Measurements from ENCODE around the gene STRIP2.
"Not testable (repeated sequence)": the region's sequence is repeated elsewhere in the genome, so short reads cannot be mapped to it uniquely, and the experiment has no call there.

The STRIP2 gene

DNA sequence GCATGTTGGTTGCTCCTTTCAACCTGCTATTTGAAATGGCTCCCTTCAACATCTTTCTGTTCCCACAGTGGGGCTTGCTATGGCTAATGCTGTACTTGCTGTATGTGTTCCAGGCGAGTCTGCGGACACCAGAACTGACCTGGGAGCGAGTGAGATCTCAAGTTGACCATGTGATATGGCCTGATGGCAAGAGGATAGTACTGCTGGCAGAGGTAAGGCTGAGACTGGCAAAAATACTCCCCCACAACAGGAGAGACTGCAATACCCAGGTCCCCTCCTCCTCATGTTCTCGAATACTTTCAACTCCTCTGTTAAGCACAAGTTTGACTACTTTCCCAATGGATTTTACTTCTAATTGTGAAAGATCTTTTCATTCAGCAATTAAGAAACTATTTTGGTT lies 11.5 kb upstream of the STRIP2 start:
- no peak for DNase-seq

DNA sequence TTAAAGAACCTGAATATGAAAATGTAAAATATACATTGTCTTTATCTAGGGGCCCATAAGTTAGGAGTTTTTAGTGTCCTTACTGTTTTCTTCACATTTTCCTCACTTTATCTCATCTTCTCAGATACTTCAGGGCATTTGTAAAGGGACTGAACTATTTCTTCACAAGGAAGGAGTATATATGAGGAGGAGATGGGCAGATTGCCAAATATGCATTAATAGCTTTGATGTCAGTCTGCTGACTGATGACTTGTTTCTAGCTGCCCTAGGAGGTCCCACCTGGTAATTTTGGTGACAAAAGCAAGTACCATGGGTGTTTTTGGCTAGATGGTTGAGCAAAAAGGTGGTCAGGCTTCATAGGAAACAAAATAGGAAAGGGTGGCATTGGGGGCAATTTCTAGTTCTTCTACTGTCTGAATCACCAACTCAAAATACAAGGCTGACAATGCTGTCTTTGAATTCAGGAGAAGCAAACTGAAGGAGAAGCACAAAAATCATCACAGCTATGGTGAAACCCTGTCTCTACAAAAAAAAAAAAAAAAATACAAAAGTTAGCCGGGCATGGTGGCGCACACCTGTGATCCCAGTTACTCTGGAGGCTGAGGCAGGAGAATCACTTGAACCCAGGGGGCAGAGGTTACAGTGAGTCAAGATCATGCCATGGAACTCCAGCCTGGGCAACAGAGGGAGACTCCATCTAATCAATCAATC lies 10.4 kb upstream of the STRIP2 start:
- DNase-seq = no peak

DNA sequence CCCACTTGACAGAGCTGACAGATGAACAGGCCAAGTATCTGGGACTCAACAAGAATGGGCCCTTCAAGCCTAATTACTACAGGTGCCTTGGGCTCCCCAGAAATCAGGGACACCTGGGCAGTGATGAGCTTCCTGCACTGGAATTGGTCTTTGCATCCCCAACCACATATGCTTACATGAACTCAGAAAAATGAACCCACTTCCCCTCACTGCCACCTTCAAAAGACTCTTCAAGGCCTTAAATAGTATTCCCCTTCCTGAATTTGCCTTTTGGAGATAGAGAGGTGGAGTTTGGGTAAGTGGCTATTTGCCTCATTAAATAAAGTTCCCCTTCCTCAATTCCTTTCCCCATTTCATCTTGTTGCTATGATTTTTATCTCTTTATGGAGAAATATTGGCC lies 7.8 kb upstream of the STRIP2 start:
- no peak for DNase-seq

DNA sequence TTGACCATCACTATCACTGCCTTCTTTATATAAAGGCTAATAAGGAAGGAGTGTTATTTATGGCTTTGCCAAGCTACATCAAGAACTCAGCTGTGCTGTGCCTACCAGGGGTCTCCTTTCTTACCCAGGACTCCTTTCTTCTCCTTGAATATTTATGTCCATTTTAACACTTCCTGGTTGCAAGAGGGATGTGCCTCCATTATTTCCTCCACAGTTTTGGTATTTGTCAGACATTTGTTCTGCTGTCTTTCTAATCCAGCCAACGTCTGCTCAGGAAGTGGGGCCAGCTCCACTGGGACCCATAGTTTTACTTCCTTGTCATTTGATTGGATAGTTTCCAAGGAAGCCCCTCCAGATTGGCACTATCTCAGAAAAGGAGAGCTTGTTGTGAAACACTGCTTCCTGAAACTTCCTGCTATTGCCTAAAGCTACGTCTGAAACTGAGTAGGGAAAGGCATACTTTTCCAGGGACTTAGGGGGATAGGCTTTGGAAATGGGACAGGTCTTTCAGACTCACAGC lies 6.6 kb upstream of the STRIP2 start:
- no peak for DNase-seq

DNA sequence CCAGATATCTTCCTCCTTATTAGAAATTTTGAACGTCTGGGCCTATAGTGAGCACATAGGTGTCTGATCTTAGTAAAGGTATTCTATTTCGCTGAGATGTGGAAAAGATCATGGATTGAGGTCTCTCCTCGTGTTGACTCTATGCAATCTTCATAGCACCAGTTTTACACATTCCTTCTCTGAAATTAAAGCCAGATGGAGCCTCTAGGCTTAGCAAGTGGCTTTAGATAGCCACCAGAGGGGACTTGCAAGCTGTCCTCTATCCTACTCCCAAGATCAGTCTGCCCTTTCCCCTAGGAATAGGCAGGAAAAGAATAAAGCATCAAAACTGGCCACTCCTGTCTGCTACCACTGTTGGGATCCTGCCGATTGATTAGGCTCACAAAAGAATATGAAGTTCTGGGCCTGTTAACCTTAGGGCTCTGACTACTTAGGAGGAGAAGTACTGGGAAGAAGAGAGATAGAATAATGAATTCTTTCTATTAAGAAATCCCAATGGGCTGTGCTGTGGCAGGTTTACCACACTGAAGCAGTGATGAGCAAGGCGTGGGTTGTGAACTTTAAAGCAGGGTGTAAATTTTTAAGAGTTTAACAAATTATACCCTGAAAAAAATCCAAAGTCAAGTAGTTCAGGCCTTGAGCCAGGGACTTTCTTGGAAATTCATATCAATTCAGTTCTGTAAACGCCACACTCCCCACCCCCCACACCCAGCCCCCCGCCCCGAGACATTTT lies 2.2 kb upstream of the STRIP2 start:
- no peak for DNase-seq

DNA sequence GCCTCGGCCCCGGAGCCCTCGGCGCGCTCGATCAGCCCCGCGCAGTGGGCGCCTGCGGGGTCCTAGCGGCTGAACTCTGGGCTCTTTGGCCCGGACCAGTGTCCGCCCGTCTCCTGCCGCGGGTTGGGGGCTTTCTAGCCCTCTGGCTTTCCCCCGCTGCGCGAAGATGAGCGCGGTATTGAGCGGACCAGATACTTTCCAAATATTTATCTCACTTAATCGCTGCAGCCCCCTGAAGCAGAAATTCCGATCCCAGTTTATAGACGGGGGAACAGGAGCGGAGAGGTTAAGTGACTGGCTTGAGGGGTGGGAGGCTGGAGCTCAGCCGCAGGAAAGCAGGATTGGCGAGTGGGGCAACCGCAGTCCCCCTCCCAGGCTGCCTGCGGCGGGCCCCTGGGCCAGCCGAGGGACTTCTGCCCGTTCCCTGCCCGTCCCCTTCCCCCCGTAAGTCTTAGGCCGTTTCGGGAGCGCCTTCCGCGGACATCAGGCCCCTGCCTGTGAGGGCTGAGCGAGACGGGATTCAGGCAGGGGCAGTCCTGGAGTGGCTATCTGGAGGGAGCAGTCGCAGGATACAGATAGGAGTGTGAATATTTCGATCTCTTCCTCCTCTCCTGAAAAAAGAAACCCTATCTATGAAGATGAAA lies 565 bp downstream of the STRIP2 start:
- DNase-seq = no peak

DNA sequence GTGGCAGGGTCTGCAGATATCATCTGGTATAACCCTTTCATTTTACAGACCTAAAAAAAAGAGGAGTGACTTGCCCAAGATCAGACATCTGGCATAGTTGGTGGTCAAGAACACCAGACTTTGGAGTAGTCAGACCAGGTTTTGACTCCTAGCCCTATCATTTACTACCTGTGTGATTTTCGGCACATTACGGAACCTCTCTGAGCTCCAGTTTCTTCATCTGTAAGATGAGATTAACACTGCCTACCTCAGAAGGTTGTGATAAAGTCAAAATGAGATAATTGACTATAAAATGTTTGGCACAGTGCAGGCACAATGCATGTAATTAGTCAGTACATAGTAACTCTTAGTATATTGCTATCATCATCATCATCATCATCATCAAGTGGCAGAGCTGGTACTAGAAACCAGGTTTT lies 1.2 kb downstream of the STRIP2 start:
- DNase-seq = no peak

DNA sequence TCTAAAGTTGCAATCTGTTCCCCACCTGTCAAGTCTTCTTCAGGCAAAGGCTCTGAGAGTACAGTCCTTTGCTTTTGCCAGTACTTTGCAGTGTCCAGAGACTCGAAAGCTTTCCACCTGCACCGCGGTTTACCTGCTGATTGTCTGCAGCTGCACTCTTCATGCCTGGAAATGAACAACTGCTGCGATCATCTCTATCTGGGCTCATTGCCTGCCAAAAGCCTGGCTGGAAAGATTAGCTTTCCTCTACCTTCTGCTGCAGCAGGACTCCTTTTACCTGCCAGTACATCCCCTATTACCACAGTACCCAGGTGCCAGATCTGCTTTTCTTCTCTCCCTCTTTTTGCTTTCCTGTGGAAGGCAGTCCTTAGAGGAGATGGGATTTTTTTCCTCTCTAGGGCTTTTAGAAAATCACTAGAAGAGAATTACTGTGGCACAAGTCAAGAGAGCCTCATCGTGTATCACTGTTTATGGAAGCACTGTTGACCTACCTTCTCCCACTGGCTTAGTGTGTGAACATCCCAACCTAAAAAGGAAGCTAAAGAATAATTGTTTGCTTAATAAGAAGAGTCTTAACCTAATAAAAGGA lies 2.2 kb downstream of the STRIP2 start:
- DNase-seq = no peak

DNA sequence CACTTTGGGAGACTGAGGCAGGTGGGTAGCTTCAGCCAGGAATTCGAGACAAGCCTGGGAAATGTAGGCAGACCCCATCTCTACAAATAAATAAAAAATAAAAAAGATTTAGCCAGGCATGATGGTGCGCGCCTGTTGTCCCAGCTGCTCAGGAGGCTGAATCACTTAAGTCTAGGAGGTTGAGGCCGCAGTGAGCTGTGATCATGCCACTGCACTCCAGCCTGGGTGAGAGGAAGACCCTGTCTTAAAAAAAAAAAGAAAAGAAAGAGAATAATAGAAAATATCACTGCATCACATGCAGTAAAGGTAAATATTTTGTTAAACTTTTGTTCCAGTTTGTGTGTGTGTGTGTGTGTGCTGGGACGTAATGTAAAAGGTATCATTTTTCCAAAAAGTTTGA lies 3.0 kb downstream of the STRIP2 start:
- no peak for DNase-seq

DNA sequence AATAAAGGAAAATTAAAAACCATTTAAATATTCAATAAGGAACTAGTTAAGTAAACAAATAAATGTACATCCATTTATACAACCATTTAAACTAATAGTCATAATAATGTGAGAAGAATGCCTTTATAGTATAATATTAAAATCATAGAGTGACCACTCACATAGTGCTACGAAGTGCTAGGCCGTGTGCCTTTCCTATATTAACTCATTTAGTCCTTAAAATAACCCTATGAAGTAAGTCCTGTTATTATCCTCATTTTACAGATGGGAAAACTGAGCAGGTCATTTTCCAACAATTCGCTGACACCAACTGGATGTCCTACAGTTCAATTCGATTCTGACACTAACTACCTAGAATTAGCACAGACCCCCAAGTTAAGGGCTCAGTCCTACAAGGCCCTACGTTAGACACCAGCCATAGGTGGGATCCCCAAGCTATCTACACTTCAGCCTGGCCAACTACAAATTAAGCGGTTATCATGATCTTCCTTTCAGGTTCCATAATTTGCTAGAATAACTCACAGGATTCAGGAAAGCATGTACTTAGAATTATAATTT lies 4.1 kb downstream of the STRIP2 start:
- DNase-seq = no peak

DNA sequence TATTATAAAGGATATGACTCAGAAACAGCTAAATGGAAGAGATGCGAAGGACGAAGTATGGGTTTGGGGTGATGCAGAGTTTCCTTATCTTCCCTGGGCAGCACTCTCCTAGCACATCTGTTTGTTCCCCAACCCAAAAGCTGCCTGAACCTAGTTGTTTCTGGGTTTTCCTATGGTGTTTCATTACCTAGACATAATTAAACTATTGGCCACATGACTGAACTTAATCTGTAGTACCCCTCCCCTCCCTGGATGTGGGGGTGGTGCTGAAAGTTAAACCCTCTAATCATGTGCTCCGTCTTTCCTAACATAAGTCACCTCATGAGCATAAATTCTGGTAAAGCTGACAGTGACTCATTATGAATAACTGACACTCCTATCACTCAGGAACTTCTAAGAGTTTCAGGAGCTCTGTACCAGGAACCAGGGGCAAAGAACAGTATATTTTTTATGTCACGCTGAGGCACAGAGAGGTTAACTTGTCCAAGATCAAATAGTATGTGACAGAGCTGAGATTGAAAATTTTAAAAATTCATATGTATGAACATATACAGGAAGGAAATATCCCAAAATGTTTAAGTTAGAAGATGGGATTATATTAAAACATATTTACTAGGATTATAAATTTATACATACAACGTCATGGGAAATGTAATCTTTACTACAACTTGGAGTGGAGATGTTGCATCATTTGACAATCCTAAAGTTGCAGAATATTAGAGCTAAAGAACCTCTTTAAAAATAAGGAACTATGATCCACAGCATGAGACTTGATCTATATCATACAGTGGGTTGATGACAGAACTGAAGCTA lies 4.8 kb downstream of the STRIP2 start:
- DNase-seq = no peak

DNA sequence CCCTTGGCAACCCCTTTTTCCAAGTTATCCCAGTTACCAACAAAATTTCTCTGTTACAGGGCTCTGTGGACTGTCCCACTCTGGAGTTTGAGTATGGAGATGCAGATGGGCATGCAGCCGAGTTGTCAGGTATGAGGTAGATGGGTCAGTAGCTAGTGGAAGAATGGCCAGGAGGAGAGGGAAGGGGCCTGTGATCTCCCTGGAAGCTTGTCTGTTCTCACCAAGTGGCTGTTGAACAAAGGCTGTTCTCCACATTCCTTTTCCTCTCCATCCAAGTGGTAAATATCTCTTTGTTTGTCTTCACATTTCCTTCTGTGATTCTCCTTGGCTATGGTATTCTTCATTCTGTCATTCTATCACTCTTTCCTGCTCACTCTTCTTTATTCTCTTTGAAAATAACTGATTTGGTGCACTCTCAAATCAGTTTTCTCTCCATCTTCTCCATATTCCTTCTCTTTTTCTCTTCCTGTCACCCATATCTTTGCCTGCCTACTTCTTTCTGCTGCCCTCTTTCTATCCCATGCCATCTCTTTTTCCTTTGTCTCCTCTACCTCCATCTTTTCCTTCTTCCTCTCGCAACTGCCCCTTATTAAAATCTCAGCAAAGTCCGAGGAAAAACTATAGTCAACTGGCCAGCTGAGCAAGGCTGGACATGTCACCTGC lies 5.9 kb downstream of the STRIP2 start:
- no peak for DNase-seq

DNA sequence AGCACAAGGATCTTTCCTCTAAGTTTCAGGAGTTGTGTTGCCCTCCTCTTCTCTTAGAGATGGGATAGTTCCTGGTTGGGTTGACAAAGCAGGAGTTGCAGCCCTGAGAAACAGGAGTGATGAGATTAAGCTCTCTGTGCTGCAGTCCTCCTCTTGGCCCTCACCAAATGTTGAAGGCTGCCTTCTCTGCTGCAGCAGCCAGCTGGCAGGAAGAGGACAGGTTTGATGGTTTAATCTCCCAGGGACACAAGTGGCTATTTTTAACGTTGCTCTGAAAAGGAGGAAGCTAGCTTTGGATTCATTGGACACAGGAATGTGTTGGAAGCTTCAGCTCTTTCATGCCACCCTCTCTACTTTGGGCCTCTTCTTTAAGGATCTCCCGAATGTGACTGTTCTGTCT lies 9.4 kb downstream of the STRIP2 start:
- no peak for DNase-seq

DNA sequence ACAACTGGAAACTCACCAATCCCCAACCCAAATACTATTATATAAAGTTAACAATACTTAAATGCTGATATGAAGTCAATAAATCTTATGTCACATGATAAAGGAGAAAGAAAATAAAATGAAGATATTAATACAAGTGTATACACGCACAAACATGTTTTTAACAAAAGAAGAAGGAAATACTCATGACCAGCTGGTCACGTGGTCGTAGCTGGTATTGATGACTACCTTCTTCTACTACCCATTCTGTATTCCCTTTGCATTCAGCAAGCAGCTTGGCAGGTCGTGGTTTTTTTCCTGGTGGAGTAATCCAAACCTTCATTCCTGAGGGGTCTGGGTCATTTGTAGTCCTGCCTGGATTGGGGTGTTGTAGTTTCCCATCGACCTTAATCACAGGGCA lies 10.5 kb downstream of the STRIP2 start:
- not testable (repeated sequence) for DNase-seq

DNA sequence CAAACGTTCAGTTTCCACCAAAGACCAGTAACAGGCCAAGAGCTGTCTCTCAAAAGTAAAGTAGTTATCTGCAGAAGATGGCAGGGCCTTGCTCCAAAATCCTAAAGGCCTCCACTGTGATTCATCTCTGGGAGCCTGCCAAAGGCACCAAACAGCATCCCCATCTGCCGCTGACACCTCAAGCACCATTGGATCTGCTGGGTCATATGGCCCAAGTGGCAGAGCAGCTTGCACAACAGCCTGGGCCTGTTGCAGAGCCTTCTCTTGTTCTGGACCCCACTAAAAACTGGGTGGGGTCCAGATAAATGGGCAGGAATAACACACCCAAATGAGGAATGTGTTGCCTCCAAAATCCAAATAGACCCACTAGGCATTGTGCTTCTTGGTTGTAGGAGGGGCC lies 12.7 kb downstream of the STRIP2 start:
- DNase-seq = not testable (repeated sequence)

DNA sequence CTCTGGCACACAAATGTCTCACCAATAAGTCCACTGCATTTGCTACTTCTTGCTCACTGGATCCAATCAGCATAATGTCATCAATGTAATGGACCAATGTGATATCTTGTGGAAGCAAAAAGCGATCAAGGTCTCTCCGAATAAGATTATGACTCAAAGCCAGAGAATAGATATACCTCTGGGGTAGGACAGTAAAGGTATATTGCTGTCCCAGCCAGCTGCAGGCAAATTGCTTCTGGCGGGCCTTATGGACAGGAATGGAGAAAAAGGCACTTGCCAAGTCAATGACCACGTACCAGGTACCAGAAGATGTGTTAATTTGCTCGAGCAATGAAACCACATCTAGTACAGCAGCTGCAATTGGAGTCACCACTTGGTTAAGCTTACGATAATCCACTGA lies 13.2 kb downstream of the STRIP2 start:
- DNase-seq = not testable (repeated sequence)

DNA sequence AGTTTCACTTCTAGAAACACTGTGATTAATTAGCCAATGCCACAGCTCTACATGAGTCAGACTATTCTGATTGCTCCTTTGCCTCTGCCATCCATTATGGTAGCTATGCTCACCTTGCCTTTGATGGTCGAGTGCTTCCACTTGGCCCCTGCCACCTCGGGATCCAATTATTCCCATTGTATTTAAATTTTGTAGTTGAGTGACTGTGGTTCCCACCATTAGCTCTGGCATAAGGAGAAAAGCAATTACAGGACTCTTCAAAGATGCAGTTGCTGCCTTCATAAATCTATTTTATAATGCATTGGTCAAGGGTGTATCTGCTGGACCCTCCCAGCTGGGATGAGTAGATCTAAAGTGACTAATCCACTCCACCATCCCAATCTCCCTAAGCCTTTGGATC lies 14.4 kb downstream of the STRIP2 start:
- DNase-seq = not testable (repeated sequence)

DNA sequence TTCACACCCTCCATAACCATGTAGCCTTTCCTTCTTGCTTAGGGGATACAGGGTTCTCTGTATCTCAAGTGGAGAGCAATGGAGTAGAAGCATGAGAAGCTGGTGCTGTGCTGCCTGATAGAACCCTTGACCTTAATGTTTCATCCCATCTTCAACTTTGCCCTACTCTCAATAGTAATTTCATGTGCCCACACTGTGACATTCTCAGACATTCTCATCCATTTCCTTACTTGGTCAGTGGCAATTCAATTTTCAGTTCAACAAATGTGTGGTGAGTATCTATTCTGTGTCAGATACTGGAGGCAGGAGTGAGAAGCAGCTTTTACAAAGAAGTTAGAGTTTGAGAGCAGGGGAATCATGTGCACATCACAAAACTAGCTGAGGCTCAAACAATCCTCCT lies 16.1 kb downstream of the STRIP2 start:
- no peak for DNase-seq

DNA sequence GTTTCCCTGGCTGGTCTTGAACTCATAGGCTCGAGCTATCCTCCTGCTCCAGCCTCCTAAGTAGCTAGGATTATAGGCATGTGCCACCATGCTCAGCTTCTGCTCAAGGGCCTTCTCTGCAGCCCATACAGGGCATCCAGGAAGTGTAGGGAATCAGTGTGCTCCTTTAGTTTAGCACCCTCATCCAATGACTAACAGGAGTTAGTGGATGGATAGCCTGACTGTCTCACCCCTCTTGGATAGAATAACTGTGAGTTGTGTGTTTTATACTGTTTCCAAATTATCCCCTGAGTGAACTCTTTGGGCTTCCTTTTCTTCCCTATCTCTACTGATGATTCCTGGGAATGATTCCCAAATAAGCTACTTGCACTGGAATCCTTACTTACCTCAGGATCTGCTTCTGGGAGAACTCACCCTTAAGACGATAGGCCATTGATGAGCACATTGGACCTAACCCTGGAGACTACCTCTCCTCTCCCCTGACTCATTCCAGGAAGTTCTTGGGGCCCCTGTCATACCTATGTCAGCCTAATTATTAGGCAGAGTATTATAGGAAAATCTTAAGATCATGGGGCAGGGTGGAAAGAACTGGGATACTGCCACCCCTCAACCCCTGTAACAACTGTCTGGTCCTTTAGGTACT lies 18.5 kb downstream of the STRIP2 start:
- DNase-seq = no peak

DNA sequence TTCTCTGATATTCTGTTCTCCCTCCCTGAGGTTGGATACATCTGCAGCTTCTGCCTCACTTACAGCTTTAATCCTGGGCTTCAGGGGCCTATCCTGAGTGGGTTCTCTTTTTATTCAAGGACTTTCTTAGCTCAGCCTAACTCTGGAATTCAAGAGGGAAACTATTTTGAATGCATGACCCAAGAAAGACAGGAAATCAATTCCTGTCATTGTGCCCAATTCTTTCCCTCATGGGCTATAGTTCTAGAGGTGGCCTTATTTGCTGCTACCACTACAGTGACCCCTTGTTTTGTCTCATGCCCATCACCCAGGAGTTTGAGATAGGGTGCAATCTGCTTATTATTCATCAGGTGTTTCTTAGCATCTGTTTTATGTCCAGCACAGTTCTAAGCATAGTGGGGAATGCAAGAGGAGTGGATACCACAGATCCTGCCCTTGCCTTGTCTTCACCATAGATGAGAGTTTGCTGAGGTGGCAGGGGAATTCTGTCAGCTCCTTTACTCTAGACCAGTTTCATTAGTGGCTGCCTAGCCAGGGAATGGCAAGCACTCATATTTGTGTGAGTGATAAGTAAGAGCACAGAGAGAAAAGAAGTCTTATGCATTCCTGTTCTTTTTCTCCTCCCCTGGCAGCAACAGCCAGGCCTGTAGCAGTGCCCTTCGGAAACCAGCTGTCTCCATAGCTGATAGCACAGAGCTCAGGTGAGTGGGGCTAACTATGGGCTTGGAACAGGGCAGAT lies 19.4 kb downstream of the STRIP2 start:
- DNase-seq = no peak

DNA sequence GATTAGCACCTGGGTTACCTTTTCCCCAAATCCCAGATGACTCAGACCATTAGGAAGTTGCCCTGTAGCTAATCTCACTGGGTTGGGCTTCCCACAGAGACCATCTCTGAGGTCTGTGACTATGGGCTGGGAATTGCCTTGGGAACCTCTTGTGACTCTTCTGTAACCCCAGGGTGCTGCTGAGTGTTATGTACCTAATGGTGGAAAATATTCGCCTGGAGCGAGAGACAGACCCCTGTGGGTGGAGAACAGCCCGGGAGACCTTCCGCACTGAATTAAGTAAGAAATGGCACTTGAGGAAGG lies 20.0 kb downstream of the STRIP2 start:
- DNase-seq = no peak

Data from activated CD4-positive, alpha-beta T cell treated with anti-CD3 and anti-CD28 coated beads, Interleukin-2, amount 50 U/mL, for 1 hour (primary cell).